Measurements from ENCODE around the gene SECISBP2L.

DNA sequence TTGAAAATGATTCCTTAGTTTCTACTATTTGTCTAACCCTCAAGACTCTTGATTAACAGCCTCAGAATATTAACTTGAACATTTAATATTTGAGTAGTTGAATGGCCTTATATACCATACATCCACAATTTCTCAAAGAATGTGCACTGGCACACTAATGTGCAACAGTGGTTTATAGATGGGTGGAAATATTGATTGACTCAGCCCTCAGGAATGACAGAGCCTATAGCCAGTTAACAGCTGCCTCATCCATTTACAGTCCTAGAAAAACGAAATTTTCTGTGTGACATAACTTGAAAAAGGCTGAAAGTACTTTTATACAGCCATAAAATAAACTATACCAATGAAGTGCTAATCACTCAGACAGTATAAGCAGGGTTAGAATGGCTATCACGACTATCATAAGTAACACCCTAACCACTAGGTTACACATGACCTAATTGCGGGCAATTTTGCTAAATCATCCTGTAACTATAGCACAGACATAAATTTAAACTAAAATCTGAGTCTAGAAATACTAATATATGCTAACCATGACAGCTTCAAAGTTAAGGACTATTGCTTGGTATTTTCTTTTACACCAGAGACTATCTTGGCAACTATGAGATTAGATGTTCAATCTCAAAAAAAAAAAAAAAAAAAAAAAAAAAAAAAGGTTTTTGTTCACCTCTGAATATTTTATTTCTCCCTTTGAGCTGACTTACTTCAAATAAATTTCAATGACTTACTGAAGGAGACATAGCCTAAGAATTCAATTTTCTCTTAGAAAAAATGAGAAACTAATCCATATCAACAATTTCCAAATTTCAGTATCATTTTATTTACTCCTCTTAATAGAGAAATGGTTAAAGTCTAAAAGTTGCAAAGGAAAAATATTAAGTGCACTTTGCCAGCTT is 9.3 kb downstream of the SECISBP2L start:
- TF ChIP-seq, protein P1, sequence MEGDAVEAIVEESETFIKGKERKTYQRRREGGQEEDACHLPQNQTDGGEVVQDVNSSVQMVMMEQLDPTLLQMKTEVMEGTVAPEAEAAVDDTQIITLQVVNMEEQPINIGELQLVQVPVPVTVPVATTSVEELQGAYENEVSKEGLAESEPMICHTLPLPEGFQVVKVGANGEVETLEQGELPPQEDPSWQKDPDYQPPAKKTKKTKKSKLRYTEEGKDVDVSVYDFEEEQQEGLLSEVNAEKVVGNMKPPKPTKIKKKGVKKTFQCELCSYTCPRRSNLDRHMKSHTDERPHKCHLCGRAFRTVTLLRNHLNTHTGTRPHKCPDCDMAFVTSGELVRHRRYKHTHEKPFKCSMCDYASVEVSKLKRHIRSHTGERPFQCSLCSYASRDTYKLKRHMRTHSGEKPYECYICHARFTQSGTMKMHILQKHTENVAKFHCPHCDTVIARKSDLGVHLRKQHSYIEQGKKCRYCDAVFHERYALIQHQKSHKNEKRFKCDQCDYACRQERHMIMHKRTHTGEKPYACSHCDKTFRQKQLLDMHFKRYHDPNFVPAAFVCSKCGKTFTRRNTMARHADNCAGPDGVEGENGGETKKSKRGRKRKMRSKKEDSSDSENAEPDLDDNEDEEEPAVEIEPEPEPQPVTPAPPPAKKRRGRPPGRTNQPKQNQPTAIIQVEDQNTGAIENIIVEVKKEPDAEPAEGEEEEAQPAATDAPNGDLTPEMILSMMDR (IDR thresholded peaks at IDR 0.05), result no peak
- TF ChIP-seq EZH2phosphoT487 (IDR thresholded peaks at IDR 0.05) (no peak), EZH2 (IDR thresholded peaks at IDR 0.05) (no peak)

All from neural progenitor cell (in vitro differentiated cells).